IMR-90 (cell line): ENCODE data around the gene CTSV. TPM values are rescaled to one million over a fixed set of nuclear protein-coding genes. Genes with fewer than 3 reads are reported as not detected.

ENCODE experiments used
- ATAC-seq: fragments of 200-7000 bp; cut with Tn5 transposase; 2 replicates; pipeline ENCODE4 v1.9.1; 2020; ENCODE audit warnings: low read depth, mild to moderate bottlenecking, moderate library complexity
- BruUV-seq: library from RNA; stranded (reverse); fragments of 400-500 nt; replicated peaks from 2 replicates; lab custom pipeline; 2021; lab: Mats Ljungman, UMichigan
- CTCF ChIA-PET: fragments of 300-600 bp; formaldehyde crosslinking; extraction: SDS; loops from one replicate; lab custom pipeline; 2021; ENCODE audit warnings: antibody characterized with exemption; lab: Yijun Ruan, JAX
- POLR2A ChIA-PET: fragments of 300-600 bp; sonication (Branson Sonifier 250); formaldehyde crosslinking; loops from one replicate; lab custom pipeline; 2022; ENCODE audit warnings: antibody characterized with exemption; ENCODE audit not compliant: unreplicated experiment; lab: Charles Lee
- DNase-seq: peaks from one replicate; pipeline ENCODE4 v3.0.0; 2013
- H2AFZ ChIP-seq: replicated peaks from 2 replicates; pipeline ENCODE3; 2013; ENCODE audit warnings: low read length, mild to moderate bottlenecking; ENCODE audit not compliant: poor library complexity
- H2AK5ac ChIP-seq: 2 replicates; pipeline ENCODE4 v1.6.1; 2013; ENCODE audit warnings: low read depth, low read length, inconsistent platforms
- H2AK9ac ChIP-seq: replicated peaks from 2 replicates; pipeline ENCODE3; 2013; ENCODE audit warnings: mild to moderate bottlenecking, low read depth, low read length, moderate library complexity; ENCODE audit not compliant: poor library complexity
- H2BK120ac ChIP-seq: 2 replicates; pipeline ENCODE4 v1.6.1; 2013; ENCODE audit warnings: low read depth, low read length, inconsistent platforms
- H2BK15ac ChIP-seq: 3 replicates; pipeline ENCODE4 v1.6.1; 2013; ENCODE audit warnings: low read depth, low read length, inconsistent platforms
- H2BK20ac ChIP-seq: 2 replicates; pipeline ENCODE4 v1.6.1; 2013; ENCODE audit warnings: low read depth, mild to moderate bottlenecking, inconsistent platforms, low read length, moderate library complexity
- H2BK5ac ChIP-seq: 2 replicates; pipeline ENCODE4 v1.6.1; 2013; ENCODE audit warnings: mild to moderate bottlenecking, low read depth, low read length, inconsistent platforms; ENCODE audit not compliant: poor library complexity, severe bottlenecking
- H3K14ac ChIP-seq: replicated peaks from 2 replicates; pipeline ENCODE4 v1.6.1; 2013; ENCODE audit warnings: low read depth, low read length, inconsistent platforms
- H3K18ac ChIP-seq: 2 replicates; pipeline ENCODE4 v1.6.1; 2013; ENCODE audit warnings: low read depth, low read length, control low read depth
- H3K23ac ChIP-seq: 2 replicates; pipeline ENCODE4 v1.6.1; 2013; ENCODE audit warnings: low read depth, low read length, inconsistent platforms
- H3K27ac ChIP-seq: 2 replicates; pipeline ENCODE4 v1.5.1; 2013; ENCODE audit warnings: mild to moderate bottlenecking, control low read depth, low read length; ENCODE audit not compliant: insufficient read depth
- H3K27me3 ChIP-seq: 2 replicates; pipeline ENCODE4 v1.6.1; 2013; ENCODE audit warnings: low read length; ENCODE audit not compliant: control insufficient read depth, insufficient read depth
- H3K36me3 ChIP-seq: 2 replicates; pipeline ENCODE4 v1.6.1; 2013; ENCODE audit warnings: low read length, mixed read lengths; ENCODE audit not compliant: control insufficient read depth, insufficient read depth
- H3K4ac ChIP-seq: 2 replicates; pipeline ENCODE4 v1.6.1; 2013; ENCODE audit warnings: low read depth, low read length, inconsistent platforms
- H3K4me1 ChIP-seq: 2 replicates; pipeline ENCODE4 v1.6.1; 2013; ENCODE audit warnings: low read length, mixed read lengths; ENCODE audit not compliant: control insufficient read depth, insufficient read depth
- H3K4me2 ChIP-seq: 2 replicates; pipeline ENCODE4 v1.6.1; 2013; ENCODE audit warnings: low read depth, mild to moderate bottlenecking, control low read depth, low read length, moderate library complexity
- H3K4me3 ChIP-seq: 2 replicates; pipeline ENCODE4 v1.5.1; 2013; ENCODE audit warnings: low read depth, mild to moderate bottlenecking, control low read depth, low read length, moderate library complexity; ENCODE audit not compliant: insufficient read depth
- H3K56ac ChIP-seq: 2 replicates; pipeline ENCODE4 v1.6.1; 2013; ENCODE audit warnings: low read length, inconsistent platforms; ENCODE audit not compliant: insufficient read depth; ENCODE audit errors: extremely low read depth
- H3K79me1 ChIP-seq, 2 experiments: 2 replicates each; pipeline ENCODE4 v1.6.1; 2013; ENCODE audit warnings: low read length in 2 of 2, inconsistent platforms in 1 of 2, low read depth in 1 of 2
- H3K9ac ChIP-seq: 2 replicates; pipeline ENCODE4 v1.6.1; 2013; ENCODE audit warnings: low read depth, low read length, control low read depth
- H3K9me1 ChIP-seq: 2 replicates; pipeline ENCODE4 v1.6.1; 2013; ENCODE audit warnings: low read length, inconsistent platforms; ENCODE audit not compliant: insufficient read depth
- H3K9me3 ChIP-seq: 2 replicates; pipeline ENCODE4 v1.6.1; 2013; ENCODE audit warnings: low read length; ENCODE audit not compliant: control insufficient read depth, insufficient read depth
- H4K20me1 ChIP-seq: 2 replicates; pipeline ENCODE4 v1.6.1; 2013; ENCODE audit warnings: low read length, inconsistent platforms; ENCODE audit not compliant: insufficient read depth
- H4K5ac ChIP-seq: 2 replicates; pipeline ENCODE4 v1.6.1; 2013; ENCODE audit warnings: mild to moderate bottlenecking, low read depth, low read length, control low read depth
- H4K8ac ChIP-seq, 2 experiments: 2 replicates each; pipeline ENCODE4 v1.6.1; 2013; ENCODE audit warnings: low read depth in 2 of 2, low read length in 2 of 2, control low read depth in 1 of 2, inconsistent platforms in 1 of 2
- H4K91ac ChIP-seq: 2 replicates; pipeline ENCODE4 v1.6.1; 2013; ENCODE audit warnings: low read depth, low read length, inconsistent platforms; ENCODE audit not compliant: insufficient read depth
- BHLHE40 ChIP-seq: fragments of 150-350 bp; IDR thresholded peaks from 2 replicates; pipeline ENCODE4 v1.6.1; 2016; ENCODE audit warnings: mild to moderate bottlenecking, low read depth, low read length
- CEBPB ChIP-seq: IDR thresholded peaks from 2 replicates; pipeline ENCODE4 v1.6.1; 2012; ENCODE audit warnings: low read depth, low read length, improper control_type of control experiment
- CHD1 ChIP-seq: IDR thresholded peaks from 2 replicates; pipeline ENCODE4 v1.6.1; 2012; ENCODE audit warnings: low read depth, low read length, improper control_type of control experiment
- CTCF ChIP-seq: conservative IDR thresholded peaks from 2 replicates; pipeline ENCODE4 v1.5.1; 2012; ENCODE audit warnings: mild to moderate bottlenecking, low read depth, low read length, improper control_type of control experiment
- ELK1 ChIP-seq: fragments of 150-350 bp; IDR thresholded peaks from 2 replicates; pipeline ENCODE4 v1.6.1; 2016; ENCODE audit warnings: low read depth, mild to moderate bottlenecking, low read length, moderate library complexity, borderline replicate concordance
- FOS ChIP-seq: fragments of 150-350 bp; IDR thresholded peaks from 2 replicates; pipeline ENCODE4 v1.6.1; 2016; ENCODE audit warnings: low read depth, low read length
- MAFK ChIP-seq: IDR thresholded peaks from 2 replicates; pipeline ENCODE4 v1.6.1; 2012; ENCODE audit warnings: low read depth, low read length, improper control_type of control experiment
- MAZ ChIP-seq: IDR thresholded peaks from 2 replicates; pipeline ENCODE4 v1.6.1; 2012; ENCODE audit warnings: low read depth, mild to moderate bottlenecking, low read length, improper control_type of control experiment, moderate library complexity, borderline replicate concordance
- MXI1 ChIP-seq: IDR thresholded peaks from 2 replicates; pipeline ENCODE4 v1.6.1; 2012; ENCODE audit warnings: low read depth, mild to moderate bottlenecking, low read length, moderate library complexity, borderline replicate concordance
- NFE2L2 ChIP-seq: fragments of 150-350 bp; IDR thresholded peaks from 2 replicates; pipeline ENCODE4 v1.6.1; 2016; ENCODE audit warnings: low read depth, mild to moderate bottlenecking, low read length
- POLR2A ChIP-seq: IDR thresholded peaks from 2 replicates; pipeline ENCODE4 v1.6.1; 2012; ENCODE audit warnings: mild to moderate bottlenecking, low read depth, low read length
- RAD21 ChIP-seq: IDR thresholded peaks from 2 replicates; pipeline ENCODE4 v1.6.1; 2012; ENCODE audit warnings: low read length, improper control_type of control experiment
- RCOR1 ChIP-seq: IDR thresholded peaks from 2 replicates; pipeline ENCODE4 v1.6.1; 2012; ENCODE audit warnings: mild to moderate bottlenecking, low read length, improper control_type of control experiment; ENCODE audit not compliant: insufficient replicate concordance
- RFX5 ChIP-seq: IDR thresholded peaks from 2 replicates; pipeline ENCODE4 v1.8.0; 2012; ENCODE audit warnings: low read depth, mild to moderate bottlenecking, low read length, moderate library complexity
- SMC3 ChIP-seq: fragments of 150-350 bp; IDR thresholded peaks from 2 replicates; pipeline ENCODE4 v1.6.1; 2016; ENCODE audit warnings: low read depth, mild to moderate bottlenecking, antibody characterized with exemption, low read length, moderate library complexity
- WGBS, 2 experiments: methylation state at CpG; one replicate each; pipeline versions ENCODE4 v1.1.5 to v1.1.7; 2013; ENCODE audit warnings: missing lambda C conversion rate in 2 of 2; ENCODE audit not compliant: insufficient read length in 1 of 2; ENCODE audit errors: extremely low coverage in 2 of 2; 5-methylcytosine and 5-hydroxymethylcytosine counted together
- dilution Hi-C: fragments of 300-500 bp; cut with HindIII; formaldehyde crosslinking; loops from one replicate; pipeline ENCODE4 v1.14.3; 2018; ENCODE audit warnings: low sequenced_read_pairs; ENCODE audit not compliant: unreplicated experiment
- in situ Hi-C: fragments of 300-500 bp; cut with MboI; formaldehyde crosslinking; loops from 3 replicates; pipeline ENCODE4 v1.14.3; 2019; ENCODE audit warnings: low sequenced_read_pairs, inconsistent platforms, mixed read lengths
- intact Hi-C: fragments of 100-400 bp; cut with micrococcal nuclease; formaldehyde crosslinking; loops from 2 replicates; pipeline ENCODE4 v1.10.0; 2022
- polyA plus RNA-seq, 3 experiments: library from polyadenylated mRNA; depleted of rRNA; stranded (reverse); fragments of >200 nt; gene quantifications; 2 replicates each; pipeline ENCODE4 v1.2.3, GENCODE V29; 2012; ENCODE audit warnings: low replicate concordance in 1 of 3
- total RNA-seq: library from RNA; depleted of rRNA; stranded (reverse); fragments of >200 nt; gene quantifications from 2 replicates; pipeline ENCODE4 v1.2.3, GENCODE V29; 2012
- TF ChIP-seq, protein P1 (sequence below): fragments of 150-350 bp; IDR thresholded peaks from 2 replicates; pipeline ENCODE4 v1.6.1; 2017; ENCODE audit warnings: mild to moderate bottlenecking, antibody characterized with exemption, low read length, low read depth

Gene CTSV
- total and polyA plus RNA-seq, 2 of the 4 experiments (the other 2 are of a cell fraction) = 0.54 to 0.75 TPM

- H2AFZ ChIP-seq = no peak overlapping the region
- no peak overlapping the region for H4K5ac ChIP-seq
- no peaks in the 10 kb centered on the region for H3K9me1 ChIP-seq
- no peak overlapping the region for H2BK120ac ChIP-seq
- no peak overlapping the region for H3K4me3 ChIP-seq
- H2BK5ac ChIP-seq = no peak overlapping the region
- DNase-seq (no peak), ATAC-seq (no peak)
- H4K91ac ChIP-seq = no peak overlapping the region
- no peak overlapping the region for H3K14ac ChIP-seq
- H3K56ac ChIP-seq = no peak overlapping the region
- no peak overlapping the region for H3K4ac ChIP-seq
- no peak overlapping the region for H2AK9ac ChIP-seq
- in situ Hi-C loops (no loop called here), intact Hi-C loops (no loop called here), dilution Hi-C loops (no loop called here)
- CTCF ChIA-PET = no interaction called here
- H3K27me3 ChIP-seq = peaks cover 4% of the 10 kb centered on the region
- no peak overlapping the region for H3K9ac ChIP-seq
- no peak overlapping the region for H3K27ac ChIP-seq
- no peak overlapping the region for H2AK5ac ChIP-seq
- no peak overlapping the region for H3K23ac ChIP-seq
- H2BK20ac ChIP-seq = no peak overlapping the region
- H3K18ac ChIP-seq = no peak overlapping the region
- H3K79me1 ChIP-seq = no peaks in the 10 kb centered on the region
- POLR2A ChIA-PET = no interaction called here
- H3K4me1 ChIP-seq = no peaks in the 10 kb centered on the region
- no CpG with 5 or more reads among the region's 11 CpGs for WGBS, 2 experiments
- no peaks in the 10 kb centered on the region for H3K36me3 ChIP-seq
- BruUV-seq = no TSS peak
- no peak overlapping the region for H3K4me2 ChIP-seq
- H4K8ac ChIP-seq = no peak overlapping the region
- no peak overlapping the region for H2BK15ac ChIP-seq
- H4K20me1 ChIP-seq = no peaks in the 10 kb centered on the region
- TF ChIP-seq MAZ (no peak), CTCF (no peak), CHD1 (no peak), FOS (no peak), MAFK (no peak), POLR2A (no peak), BHLHE40 (no peak), MXI1 (no peak), CEBPB (no peak), SMC3 (no peak), NFE2L2 (no peak), ELK1 (no peak), RFX5 (no peak), RAD21 (no peak), RCOR1 (no peak)
- TF ChIP-seq, protein P1, sequence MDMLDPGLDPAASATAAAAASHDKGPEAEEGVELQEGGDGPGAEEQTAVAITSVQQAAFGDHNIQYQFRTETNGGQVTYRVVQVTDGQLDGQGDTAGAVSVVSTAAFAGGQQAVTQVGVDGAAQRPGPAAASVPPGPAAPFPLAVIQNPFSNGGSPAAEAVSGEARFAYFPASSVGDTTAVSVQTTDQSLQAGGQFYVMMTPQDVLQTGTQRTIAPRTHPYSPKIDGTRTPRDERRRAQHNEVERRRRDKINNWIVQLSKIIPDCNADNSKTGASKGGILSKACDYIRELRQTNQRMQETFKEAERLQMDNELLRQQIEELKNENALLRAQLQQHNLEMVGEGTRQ = no peak
- H3K9me3 ChIP-seq = no peaks in the 10 kb centered on the region
Measured at GRCh38 chr9:97076238-97076637, 37.3 kb upstream of the CTSV start.
